Middle frontal gyrus (tissue), 1 donor: ENCODE data around the gene NKTR.

Source experiments
- DNase-seq: peaks from one replicate; pipeline ENCODE4 v3.0.0-alpha.2; 2015; ENCODE audit warnings: low spot score; ENCODE audit errors: extremely low spot score

NKTR gene

GRCh38 chr3:42694366-42694765, 93.9 kb downstream of the NKTR start:
- DNase-seq: no peak

DNA sequence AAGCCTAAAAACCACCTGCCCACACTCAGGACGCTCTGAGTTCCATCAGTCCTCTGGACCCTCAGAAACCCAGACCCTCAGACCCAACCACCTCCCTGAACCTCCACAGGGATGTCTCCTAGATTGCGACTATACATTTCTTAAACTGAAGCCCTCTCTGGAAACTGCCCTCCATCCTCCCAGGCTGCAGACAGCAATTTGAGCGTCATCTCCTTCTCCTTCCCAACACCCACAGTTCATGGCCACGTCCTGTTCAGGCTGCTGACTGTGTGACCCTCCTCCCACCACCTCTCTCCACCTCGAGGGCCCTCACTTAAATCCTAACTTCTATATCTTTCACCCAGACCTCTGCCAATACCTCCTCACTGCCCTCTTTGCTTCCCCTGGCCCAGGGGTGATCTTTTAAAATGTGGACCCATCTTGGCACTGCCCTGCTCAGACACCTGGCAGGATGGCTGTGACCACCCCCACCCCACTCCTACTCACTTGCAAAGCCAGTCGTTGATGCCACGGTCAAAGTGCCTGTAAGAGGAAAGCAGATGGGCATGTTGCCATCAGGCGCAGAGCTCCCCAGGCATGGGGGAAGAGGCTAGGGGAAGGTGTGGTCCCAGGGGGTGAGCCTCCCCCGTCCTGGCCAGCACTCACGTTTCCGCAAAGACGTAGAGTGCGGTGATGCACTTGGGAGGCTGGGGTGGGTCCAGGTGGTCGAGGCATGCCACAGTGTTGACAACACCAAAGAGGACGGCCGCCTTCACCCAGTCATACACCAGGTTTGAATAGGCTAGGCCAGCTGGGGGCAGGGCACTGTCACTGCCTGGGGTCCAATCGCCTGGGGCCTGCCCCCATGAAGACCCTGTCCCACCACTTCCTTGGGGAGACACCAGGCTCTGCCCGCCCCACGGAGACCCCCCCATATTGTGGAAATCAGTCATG, 96.1 kb downstream of the NKTR start:
- no peak for DNase-seq

DNA sequence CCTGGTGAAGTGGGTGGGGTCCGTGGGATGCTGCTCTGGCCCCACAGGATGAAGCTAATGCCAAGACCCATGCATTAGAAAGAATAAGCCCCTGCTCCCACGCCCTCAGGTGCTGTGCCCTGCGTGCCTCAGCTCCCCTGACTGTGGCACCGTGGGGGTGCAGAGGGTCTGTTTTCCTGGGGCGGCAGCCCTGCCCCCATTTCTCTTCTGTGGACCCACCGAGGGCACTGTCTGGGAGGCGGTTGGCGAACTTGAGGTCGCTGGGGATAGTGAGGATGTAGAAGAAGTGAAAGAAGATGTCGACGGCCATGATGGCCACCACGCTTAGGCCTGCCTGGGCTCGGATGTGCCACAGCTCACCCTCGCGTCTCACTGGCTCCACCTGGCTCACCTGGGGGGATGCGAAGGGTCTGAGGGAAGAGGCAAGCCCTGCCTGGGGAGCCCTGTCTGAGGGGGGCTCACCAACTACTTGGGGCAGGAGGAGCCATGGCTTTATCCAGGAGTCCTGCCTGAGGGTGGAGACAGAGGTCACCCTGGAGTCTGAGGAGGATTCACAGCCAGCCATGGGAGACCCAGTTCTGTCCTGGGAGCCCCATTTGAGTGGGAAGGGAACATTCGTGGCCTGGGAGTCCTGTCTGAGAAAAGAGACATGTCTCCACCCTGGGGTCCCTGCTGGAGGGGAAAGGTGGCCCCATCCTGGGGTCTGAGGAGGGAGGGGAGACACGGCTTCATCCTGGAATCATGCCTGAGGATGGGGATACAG, 97.0 kb downstream of the NKTR start:
- DNase-seq: no peak
